ENCODE results near the gene TRAF3.

The TRAF3 gene

DNA sequence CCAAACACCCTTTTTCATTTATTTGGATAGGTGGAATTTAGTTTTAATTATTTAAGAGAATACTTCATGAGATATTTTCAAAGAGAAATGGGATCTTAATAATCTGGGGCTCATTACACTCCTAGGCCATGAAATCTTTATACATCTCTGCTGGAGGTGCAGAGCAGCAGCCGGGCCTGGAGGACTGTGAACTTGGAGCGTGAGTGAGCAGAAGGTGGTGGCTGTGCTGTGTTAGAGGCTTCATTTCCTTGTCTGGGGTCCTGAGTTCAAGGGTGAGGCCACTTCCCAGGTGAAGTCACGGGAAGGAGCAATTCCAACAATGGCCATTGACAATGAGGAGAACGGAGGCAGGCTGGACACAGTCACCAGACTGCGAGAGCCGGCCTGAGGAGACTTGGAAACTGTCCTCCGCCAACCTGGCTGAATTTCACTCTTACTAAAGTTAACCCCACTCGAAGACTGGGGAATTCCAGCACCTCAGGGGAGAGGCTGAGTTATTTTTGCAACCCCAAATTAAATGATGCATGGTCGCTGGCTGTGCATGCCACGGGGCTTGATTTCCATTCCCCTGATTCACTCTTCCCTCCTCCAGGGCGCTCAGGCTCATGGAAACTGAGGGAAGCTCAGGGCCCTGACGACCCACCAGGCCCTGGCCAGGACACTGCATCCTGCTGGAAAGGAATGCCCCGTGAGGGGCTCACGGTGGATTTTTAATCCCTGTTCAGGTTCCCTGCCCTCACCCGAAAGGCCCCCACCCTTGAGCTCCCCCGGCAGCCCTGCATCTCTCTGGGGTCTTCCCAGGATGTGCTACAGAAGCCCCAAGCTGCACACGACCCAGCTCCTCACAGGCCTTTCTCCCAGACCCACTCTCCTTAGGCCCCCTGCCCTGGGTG, 22.6 kb upstream of the TRAF3 start:
- no peak for DNase-seq
- in situ Hi-C loops (cut with HindIII; ENCODE audit: low pct_ligation_motif_present, low sequenced_read_pairs), result no loop called here
- H3K27me3 ChIP-seq (replicated peaks), result no peaks in the 10 kb centered on the region
- H3K4me3 ChIP-seq (ENCODE audit: low read depth, low read length), result no peak overlapping the region
- H3K27ac ChIP-seq, result no peak overlapping the region
- no peaks in the 10 kb centered on the region for H3K36me3 ChIP-seq (replicated peaks)
- TF ChIP-seq, protein P1, sequence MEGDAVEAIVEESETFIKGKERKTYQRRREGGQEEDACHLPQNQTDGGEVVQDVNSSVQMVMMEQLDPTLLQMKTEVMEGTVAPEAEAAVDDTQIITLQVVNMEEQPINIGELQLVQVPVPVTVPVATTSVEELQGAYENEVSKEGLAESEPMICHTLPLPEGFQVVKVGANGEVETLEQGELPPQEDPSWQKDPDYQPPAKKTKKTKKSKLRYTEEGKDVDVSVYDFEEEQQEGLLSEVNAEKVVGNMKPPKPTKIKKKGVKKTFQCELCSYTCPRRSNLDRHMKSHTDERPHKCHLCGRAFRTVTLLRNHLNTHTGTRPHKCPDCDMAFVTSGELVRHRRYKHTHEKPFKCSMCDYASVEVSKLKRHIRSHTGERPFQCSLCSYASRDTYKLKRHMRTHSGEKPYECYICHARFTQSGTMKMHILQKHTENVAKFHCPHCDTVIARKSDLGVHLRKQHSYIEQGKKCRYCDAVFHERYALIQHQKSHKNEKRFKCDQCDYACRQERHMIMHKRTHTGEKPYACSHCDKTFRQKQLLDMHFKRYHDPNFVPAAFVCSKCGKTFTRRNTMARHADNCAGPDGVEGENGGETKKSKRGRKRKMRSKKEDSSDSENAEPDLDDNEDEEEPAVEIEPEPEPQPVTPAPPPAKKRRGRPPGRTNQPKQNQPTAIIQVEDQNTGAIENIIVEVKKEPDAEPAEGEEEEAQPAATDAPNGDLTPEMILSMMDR (IDR thresholded peaks at IDR 0.05; ENCODE audit: low read depth, low read length, missing control alignments), result no peak

DNA sequence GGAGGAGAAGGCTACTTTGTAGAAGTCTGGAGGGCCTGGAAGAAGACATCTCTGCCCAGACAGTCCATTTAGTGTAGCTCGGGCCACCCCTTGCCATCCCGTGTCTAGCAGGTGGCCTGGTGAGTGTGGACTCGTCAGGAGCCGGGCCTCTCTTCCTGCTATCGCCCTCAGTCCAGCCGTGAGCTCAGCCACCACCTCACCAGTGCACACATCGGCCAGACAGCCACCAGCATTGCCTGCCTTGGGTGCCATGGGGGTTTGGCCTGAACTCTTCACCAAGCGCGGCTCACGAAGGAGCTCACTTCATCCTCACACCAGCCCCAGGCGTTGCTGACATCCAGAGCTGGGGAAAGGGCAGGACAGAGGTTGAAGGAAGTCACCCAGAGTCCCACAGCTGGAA, 19.6 kb upstream of the TRAF3 start:
- in situ Hi-C loops (cut with HindIII; ENCODE audit: low pct_ligation_motif_present, low sequenced_read_pairs), result no loop called here
- Histone ChIP-seq H3K27ac (no peak overlapping the region), H3K27me3 (replicated peaks) (no peaks in the 10 kb centered on the region), H3K36me3 (replicated peaks) (no peaks in the 10 kb centered on the region), H3K4me3 (ENCODE audit: low read depth, low read length) (no peak overlapping the region)
- no peak for DNase-seq
- TF ChIP-seq, protein P1 (IDR thresholded peaks at IDR 0.05; ENCODE audit: low read depth, low read length, missing control alignments), result no peak

DNA sequence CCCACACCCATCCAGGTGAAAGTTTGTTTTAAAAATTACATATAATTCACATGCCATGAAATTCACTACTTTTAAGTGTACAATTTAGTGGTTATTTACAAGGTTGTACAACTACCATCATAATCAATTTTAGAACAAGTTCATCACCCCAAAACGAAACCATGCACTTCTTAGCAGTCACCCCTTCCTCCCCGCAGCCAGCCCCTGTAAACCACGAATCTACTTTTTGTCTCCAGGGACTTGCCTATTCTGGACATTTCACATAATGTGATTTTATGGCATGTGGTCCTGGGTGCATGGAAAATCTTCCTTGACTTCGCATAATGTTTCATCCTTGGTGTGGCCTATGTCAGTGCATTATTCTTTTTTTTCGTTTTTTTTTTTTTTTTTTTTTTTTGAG, 19.2 kb upstream of the TRAF3 start:
- DNase-seq, result no peak
- Histone ChIP-seq H3K27ac (no peak overlapping the region), H3K36me3 (replicated peaks) (no peaks in the 10 kb centered on the region), H3K4me3 (ENCODE audit: low read depth, low read length) (no peak overlapping the region), H3K27me3 (replicated peaks) (no peaks in the 10 kb centered on the region)
- in situ Hi-C loops (cut with HindIII; ENCODE audit: low pct_ligation_motif_present, low sequenced_read_pairs), result no loop called here
- TF ChIP-seq, protein P1 (IDR thresholded peaks at IDR 0.05; ENCODE audit: low read depth, low read length, missing control alignments), result no peak

DNA sequence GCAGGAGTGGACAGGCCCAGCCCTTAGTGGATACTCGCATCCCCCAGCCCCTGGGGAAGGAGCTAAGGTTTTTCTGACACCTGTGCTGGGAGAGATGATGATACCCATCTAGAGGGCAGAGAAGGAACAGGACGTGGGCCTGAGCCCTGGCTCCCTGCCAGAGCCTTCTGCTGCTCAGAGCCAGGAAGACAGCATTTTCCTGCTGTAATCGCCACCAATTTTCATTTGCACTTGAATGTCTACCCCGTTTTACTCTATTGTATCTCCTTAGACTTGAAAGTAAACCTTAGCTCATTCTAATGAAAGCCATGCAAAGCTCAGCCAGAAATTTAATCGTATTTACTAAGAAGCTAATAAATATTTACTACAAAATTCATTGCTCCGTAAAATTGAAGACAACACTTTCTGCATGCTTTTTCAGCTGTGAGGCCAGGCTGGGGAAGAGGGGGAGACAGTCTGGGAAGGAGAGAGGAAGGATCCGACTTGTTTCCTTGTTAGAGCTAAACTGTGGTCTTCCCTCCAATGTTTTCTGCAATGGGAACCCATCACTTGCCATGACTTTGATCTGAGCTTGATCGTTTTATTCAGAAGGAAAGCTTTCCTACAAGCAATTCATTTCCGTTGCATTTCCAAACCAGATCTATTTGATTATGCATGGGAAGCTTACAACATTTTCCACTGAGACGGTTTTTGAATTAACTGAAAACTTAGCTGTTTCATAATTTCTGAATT, 17.6 kb upstream of the TRAF3 start:
- TF ChIP-seq, protein P1 (IDR thresholded peaks at IDR 0.05; ENCODE audit: low read depth, low read length, missing control alignments), result no peak
- Histone ChIP-seq H3K27me3 (replicated peaks) (no peaks in the 10 kb centered on the region), H3K4me3 (ENCODE audit: low read depth, low read length) (no peak overlapping the region), H3K36me3 (replicated peaks) (no peaks in the 10 kb centered on the region), H3K27ac (no peak overlapping the region)
- DNase-seq, result no peak
- in situ Hi-C loops (cut with HindIII; ENCODE audit: low pct_ligation_motif_present, low sequenced_read_pairs), result no loop called here

DNA sequence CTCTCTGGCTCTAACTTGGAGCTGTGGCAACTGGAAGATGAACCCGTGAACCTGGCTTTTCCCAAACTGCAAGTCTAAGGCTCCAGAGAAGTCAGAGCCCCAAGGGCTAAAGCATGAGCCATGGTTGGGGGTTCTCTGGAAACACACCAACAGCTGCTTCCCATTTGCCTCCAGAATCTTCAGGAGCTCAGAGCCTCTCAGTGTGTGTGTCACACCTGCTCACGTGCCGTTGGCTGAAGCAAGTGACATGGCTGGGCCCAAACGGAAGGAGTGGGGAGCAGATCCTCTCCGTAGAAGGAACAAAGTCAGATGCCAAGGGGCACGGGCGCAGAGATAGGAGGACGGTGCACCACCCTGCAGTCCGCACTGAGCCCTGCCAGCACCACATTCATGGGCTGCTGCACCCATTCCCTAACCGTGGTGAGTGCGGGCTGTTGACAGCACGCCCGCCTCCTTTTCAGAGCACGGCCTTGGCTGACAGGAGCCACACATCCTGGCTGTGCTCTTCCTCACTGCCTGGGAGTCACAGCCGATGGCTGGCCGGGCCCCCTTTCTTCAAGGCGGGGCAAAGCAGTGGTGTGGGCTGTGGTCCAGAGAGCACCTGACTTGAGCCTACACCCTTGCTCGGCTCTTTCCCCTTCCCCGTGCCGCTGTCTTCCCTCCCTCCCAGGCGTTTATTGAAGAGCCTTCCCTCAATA, 16.6 kb upstream of the TRAF3 start:
- Histone ChIP-seq H3K27ac (no peak overlapping the region), H3K4me3 (ENCODE audit: low read depth, low read length) (no peak overlapping the region), H3K36me3 (replicated peaks) (no peaks in the 10 kb centered on the region), H3K27me3 (replicated peaks) (no peaks in the 10 kb centered on the region)
- TF ChIP-seq, protein P1 (IDR thresholded peaks at IDR 0.05; ENCODE audit: low read depth, low read length, missing control alignments), result no peak
- no peak for DNase-seq
- in situ Hi-C loops (cut with HindIII; ENCODE audit: low pct_ligation_motif_present, low sequenced_read_pairs), result no loop called here
